ENCODE data around the gene C9. TPM values are rescaled to one million over a fixed set of nuclear protein-coding genes. Genes with fewer than 3 reads are reported as not detected.
"Not testable (repeated sequence)": the region's sequence is repeated elsewhere in the genome, so short reads cannot be mapped to it uniquely, and the experiment has no call there.

Gene C9
- total RNA-seq, 2 donors from 2014 or later, result not detected

DNA sequence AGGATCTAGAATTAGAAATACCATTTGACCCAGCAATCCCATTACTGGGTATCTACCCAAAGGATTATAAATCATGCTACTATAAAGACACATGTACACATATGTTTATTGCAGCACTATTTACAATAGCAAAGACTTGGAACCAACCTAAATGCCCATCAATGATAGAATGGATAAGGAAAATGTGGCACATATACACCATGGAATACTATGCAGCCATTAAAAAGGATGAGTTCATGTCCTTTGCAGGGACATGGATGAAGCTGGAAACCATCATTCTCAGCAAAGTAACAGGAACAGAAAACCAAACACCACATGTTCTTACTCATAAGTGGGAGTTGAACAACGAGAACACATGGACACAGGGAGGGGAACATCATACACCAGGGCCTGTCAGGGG lies 129.8 kb downstream of the C9 start:
- not testable (repeated sequence) for H3K9me3 Mint-ChIP-seq; H3K27me3 Mint-ChIP-seq (ENCODE audit: low read depth); H3K27ac Mint-ChIP-seq; H3K36me3 Mint-ChIP-seq (ENCODE audit: insufficient read depth in 2 of 2); ATAC-seq (replicated peaks in 1 of 2); DNase-seq; H3K4me3 Mint-ChIP-seq
- peaks cover 30% of the 10 kb centered on the region for H3K4me1 Mint-ChIP-seq (ENCODE audit: low read depth)

Other genes starting within 250 kb of the C9 start
- 100 to 1,000 TPM; 127 to 131 TPM for gene FYB1, start 144.9 kb downstream of the C9 start, total RNA-seq
- not detected for gene DAB2, start 60.5 kb upstream of the C9 start, total RNA-seq